NT2/D1 (cell line): ENCODE data around the gene ZBTB11.
"Not testable (repeated sequence)": the region's sequence is repeated elsewhere in the genome, so short reads cannot be mapped to it uniquely, and the experiment has no call there.

Experiments used
- DNase-seq: peaks from one replicate; pipeline ENCODE4 v3.0.0-alpha.2; 2011; ENCODE audit warnings: low read depth, low spot score
- H3K27me3 ChIP-seq: 2 replicates; pipeline ENCODE4 v1.6.0; 2011; ENCODE audit warnings: mild to moderate bottlenecking; ENCODE audit not compliant: insufficient read length, insufficient read depth
- H3K36me3 ChIP-seq: 2 replicates; pipeline ENCODE4 v1.6.1; 2011; ENCODE audit warnings: mild to moderate bottlenecking, low read length, mixed read lengths; ENCODE audit not compliant: insufficient read depth, insufficient read length
- H3K4me1 ChIP-seq: 2 replicates; pipeline ENCODE4 v1.5.1; 2011; ENCODE audit not compliant: insufficient read depth, insufficient read length
- H3K4me3 ChIP-seq: 2 replicates; pipeline ENCODE4 v1.5.1; 2011; ENCODE audit warnings: low read depth; ENCODE audit not compliant: insufficient read length
- H3K9ac ChIP-seq: 2 replicates; pipeline ENCODE4 v1.6.0; 2011; ENCODE audit warnings: low read depth; ENCODE audit not compliant: insufficient read length
- H3K9me3 ChIP-seq: 2 replicates; pipeline ENCODE4 v1.5.1; 2011; ENCODE audit warnings: mild to moderate bottlenecking, low read length; ENCODE audit not compliant: insufficient read depth
- SUZ12 ChIP-seq: IDR thresholded peaks from 2 replicates; pipeline ENCODE4 v1.6.1; 2011; ENCODE audit not compliant: insufficient read length, insufficient read depth; ENCODE audit errors: extremely low read depth
- YY1 ChIP-seq: IDR thresholded peaks from 2 replicates; pipeline ENCODE4 v1.6.1; 2011; ENCODE audit not compliant: insufficient read length, insufficient read depth
- ZNF274 ChIP-seq: IDR thresholded peaks from 2 replicates; pipeline ENCODE4 v1.6.1; 2011; ENCODE audit warnings: mild to moderate bottlenecking, low read depth, low read length

Gene ZBTB11

DNA sequence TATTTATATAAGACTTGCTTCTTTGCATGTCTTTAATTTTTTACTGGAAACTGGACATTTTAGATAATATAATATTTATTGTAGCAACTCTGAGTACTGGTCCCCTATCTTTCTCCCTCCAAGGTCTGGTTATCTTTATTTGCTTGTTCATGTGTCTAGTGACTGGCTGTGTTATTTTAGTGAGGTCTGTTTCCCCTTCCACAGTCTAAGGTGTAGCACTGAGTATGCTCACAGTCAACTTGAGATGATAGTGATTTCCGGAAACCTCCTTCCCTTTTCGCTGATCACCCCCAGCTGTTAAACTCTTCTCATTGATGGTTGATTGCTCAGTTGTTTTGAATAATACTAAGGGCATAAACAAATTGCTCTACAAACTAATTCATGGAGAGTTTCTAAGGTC, 65.9 kb downstream of the ZBTB11 start:
- DNase-seq: no peak
- H3K27me3 ChIP-seq: no peaks in the 10 kb centered on the region
- H3K9me3 ChIP-seq: no peaks in the 10 kb centered on the region
- H3K4me3 ChIP-seq: no peak overlapping the region
- no peaks in the 10 kb centered on the region for H3K36me3 ChIP-seq
- TF ChIP-seq ZNF274 (no peak), YY1 (no peak), SUZ12 (no peak)
- H3K4me1 ChIP-seq: no peaks in the 10 kb centered on the region
- no peak overlapping the region for H3K9ac ChIP-seq

DNA sequence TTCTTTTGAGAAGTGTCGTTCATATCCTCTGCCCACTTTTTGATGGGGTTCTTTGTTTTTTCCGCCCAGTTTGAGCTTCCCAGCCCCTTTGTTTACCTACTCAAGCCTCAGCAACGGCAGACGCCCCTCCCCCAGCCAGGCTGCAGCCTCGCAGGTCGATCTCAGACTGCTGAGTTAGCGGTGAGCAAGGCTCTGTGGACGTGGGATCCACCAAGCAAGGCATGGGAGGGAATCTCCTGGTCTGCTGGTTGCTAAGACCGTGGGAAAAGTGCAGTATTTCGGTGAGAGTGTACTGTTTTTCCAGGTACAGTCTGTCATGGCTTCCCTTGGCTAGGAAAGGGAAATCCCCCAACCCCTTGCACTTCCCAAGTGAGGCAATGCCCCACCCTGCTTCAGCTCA, 71.5 kb downstream of the ZBTB11 start:
- not testable (repeated sequence) for H3K27me3 ChIP-seq, H3K9me3 ChIP-seq, H3K4me1 ChIP-seq, H3K36me3 ChIP-seq, DNase-seq, H3K4me3 ChIP-seq, H3K9ac ChIP-seq

DNA sequence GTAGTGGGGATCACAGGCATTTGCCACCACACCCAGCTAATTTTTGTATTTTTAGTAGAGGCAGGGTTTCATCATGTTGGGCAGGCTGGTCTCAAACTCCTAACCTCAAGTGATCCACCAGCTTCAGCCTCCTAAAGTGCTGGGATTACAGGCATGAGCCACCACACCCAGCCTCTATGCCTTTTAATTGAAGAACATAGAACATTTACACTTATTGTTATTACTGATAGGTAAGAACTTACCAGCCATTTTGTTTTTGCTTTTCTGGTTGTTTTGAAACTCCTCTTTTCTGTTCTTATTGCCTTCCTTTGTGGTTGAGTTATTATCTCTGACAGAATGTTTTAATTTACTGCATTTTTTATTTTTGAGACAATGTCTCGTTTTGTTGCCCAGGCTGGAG, 73.7 kb downstream of the ZBTB11 start:
- no peak for TF ChIP-seq SUZ12
- no peak for TF ChIP-seq ZNF274
- no peak for TF ChIP-seq YY1
- H3K27me3 ChIP-seq: no peaks in the 10 kb centered on the region
- no peak overlapping the region for H3K4me3 ChIP-seq
- DNase-seq: no peak
- H3K9me3 ChIP-seq: no peaks in the 10 kb centered on the region
- H3K4me1 ChIP-seq: no peaks in the 10 kb centered on the region
- no peak overlapping the region for H3K9ac ChIP-seq
- H3K36me3 ChIP-seq: no peaks in the 10 kb centered on the region

DNA sequence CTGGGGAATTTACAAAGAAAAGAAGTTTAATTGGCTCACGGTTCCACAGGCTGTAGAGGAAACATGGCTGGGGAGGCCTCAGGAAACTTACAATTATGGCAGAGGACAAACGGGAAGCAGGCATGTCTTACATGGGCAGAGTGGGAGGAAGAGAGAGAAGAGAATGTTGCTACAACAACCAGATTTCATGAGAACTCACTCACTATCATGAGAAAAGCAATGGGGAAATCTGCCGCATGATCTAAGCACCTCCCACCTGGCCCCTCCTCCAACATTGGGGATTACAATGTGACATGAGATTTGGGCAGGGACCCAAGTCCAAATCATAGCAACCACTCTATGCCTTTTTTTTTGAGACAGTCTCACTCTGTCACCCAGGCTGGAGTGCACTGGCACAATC, 74.2 kb downstream of the ZBTB11 start:
- H3K4me1 ChIP-seq: no peaks in the 10 kb centered on the region
- peaks cover under 1% of the 10 kb centered on the region for H3K36me3 ChIP-seq
- H3K9me3 ChIP-seq: no peaks in the 10 kb centered on the region
- H3K4me3 ChIP-seq: no peak overlapping the region
- TF ChIP-seq YY1 (no peak), ZNF274 (no peak), SUZ12 (no peak)
- no peak for DNase-seq
- H3K9ac ChIP-seq: no peak overlapping the region
- H3K27me3 ChIP-seq: no peaks in the 10 kb centered on the region
